ENCODE data around the gene ELFN2.

ELFN2 gene

DNA sequence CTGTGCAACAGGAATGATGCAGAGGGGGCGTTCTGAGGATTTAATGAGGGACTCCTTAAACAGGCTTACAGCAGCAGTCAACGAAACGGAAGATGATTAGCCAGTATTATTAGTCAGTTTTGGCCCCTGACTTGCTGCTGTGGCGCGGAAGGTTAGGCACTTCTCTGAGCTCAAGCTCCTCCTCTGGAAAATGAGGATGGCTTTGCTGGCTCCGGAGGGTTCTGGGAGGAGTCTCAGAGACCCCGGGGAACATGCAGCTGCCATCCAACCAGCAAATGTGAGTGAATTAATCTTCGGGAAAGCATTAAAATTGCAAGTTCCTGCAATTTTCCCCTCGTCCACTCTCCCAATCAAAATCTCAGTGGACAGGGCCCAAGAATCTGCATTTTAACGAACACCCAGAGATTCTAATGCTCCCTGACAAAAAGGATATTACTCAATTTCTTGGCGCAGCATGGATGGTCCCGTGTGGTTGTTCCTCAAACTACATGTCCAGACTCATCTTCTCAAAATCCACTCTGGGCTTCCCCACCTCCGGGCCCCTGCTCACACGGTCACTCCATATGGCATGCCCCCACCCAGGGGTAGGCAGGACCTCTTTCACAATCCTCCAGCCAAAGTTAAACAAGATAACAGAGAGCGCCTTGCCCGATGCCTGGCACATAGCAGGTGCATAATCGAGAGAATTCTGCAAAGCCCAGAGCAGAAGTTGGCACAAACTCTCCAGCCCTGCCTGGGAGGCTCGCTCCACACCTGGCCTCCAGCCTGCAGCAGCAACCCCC, 6.4 kb downstream of the ELFN2 start:
- TF ChIP-seq, protein P1, sequence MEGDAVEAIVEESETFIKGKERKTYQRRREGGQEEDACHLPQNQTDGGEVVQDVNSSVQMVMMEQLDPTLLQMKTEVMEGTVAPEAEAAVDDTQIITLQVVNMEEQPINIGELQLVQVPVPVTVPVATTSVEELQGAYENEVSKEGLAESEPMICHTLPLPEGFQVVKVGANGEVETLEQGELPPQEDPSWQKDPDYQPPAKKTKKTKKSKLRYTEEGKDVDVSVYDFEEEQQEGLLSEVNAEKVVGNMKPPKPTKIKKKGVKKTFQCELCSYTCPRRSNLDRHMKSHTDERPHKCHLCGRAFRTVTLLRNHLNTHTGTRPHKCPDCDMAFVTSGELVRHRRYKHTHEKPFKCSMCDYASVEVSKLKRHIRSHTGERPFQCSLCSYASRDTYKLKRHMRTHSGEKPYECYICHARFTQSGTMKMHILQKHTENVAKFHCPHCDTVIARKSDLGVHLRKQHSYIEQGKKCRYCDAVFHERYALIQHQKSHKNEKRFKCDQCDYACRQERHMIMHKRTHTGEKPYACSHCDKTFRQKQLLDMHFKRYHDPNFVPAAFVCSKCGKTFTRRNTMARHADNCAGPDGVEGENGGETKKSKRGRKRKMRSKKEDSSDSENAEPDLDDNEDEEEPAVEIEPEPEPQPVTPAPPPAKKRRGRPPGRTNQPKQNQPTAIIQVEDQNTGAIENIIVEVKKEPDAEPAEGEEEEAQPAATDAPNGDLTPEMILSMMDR (conservative IDR thresholded peaks at IDR 0.05; ENCODE audit: low read depth, low read length): peak; percentile 14
- DNase-seq (ENCODE audit: low read depth): peak; percentile 40
- H3K4me3 ChIP-seq (ENCODE audit: low read depth, low read length): peak overlapping the region; percentile 53

DNA sequence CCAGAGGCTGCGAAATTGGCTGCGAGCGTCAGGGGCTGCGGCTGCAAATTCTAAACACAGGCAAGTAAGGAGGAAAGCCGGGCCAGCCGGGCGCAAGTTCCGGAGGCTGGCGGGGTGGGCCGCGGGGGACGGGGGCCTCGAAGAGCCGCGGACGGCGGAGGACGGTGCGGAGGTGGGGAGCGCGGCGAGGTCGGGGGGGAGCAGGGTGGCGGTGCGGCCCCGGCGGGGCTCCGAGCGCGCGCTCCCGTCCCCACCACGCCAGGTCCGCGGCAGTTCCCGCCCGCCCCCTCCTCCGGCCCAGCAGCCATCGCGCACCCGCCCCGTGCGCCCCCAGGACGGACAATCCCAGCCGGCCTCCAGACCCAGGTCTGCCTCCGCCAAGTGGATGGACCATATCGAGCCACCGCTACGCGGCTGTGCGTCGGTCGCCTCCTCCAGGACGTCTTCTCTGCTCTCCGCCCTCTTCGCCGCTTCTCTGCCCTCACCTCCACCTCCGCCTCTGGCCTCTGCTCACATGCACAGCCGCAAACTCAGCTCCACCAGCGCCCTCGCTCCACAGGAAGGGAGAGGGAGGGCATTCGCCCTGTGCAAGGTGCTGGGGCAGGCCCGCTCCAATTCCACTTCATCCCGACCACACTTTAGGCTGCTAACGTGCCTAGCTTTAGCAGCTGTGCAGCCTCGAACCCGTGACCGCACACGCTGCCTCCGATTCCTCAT, 7.2 kb downstream of the ELFN2 start:
- TF ChIP-seq, protein P1 (conservative IDR thresholded peaks at IDR 0.05; ENCODE audit: low read depth, low read length): no peak
- peak overlapping the region; percentile 53 for H3K4me3 ChIP-seq (ENCODE audit: low read depth, low read length)
- DNase-seq (ENCODE audit: low read depth): no peak

DNA sequence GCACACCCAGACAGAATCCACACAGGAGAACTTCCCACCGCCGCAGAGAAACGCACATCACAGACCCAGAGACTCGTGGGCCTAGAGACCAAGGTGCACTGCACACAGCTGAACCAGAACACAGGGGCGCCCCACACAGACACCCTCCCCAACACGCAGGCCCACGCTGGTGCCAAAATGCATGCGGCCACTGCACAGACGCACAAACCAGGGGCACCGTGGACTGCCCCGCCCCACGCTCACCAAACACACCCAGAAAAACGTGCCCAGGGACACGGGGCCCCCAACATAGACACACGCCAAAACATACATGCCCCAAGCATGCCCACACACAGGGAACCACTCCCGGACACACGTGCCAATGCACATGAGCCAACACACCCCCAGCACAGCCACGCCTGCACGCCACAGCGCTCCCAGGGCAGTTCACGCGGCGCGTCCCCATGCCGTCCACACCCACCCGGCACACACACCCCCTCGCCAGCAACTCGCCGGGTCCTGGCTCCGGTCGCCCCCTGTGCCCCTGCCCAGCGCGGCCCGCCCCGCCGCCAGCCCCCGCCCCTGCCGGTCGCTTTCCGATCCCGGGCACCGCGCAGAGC, 7.8 kb downstream of the ELFN2 start:
- H3K4me3 ChIP-seq (ENCODE audit: low read depth, low read length): peak overlapping the region; percentile 53
- no peak for DNase-seq (ENCODE audit: low read depth)
- TF ChIP-seq, protein P1 (conservative IDR thresholded peaks at IDR 0.05; ENCODE audit: low read depth, low read length): no peak

DNA sequence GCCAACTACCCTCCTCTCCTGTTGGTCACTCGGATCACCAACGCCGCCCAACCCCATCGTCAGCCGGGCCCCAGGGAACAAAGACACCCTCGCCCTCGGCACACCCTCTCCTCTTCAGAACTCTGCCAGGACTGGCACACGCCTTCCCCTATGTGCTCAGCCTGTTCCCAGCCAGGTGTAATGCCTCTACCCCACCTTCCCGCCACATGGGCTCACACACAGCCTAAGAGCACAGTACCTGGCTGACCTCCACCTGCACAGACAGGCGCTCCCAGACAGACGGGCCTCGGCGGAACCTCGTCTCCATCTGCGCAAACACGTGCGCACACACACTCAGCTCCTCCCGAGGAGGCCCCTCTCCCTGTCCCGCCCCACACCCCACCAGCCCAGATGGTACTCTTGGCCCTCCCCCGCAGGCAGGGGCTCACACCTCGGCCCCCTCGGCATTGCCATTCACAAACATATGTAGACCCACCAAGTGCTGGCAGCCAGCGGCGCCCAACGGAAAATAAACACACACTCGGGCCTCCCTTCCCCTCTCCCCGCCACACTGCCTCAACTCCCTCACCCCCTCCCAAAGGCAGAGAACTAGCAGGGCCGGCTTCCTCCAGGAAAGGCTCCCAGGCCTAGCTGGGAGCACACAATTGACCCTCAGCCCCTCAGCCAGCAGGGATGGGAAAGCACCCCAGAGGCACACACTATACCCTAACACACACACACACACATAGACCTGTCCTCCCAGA, 8.5 kb downstream of the ELFN2 start:
- TF ChIP-seq, protein P1 (conservative IDR thresholded peaks at IDR 0.05; ENCODE audit: low read depth, low read length): no peak
- no peak overlapping the region for H3K4me3 ChIP-seq (ENCODE audit: low read depth, low read length)
- no peak for DNase-seq (ENCODE audit: low read depth)

DNA sequence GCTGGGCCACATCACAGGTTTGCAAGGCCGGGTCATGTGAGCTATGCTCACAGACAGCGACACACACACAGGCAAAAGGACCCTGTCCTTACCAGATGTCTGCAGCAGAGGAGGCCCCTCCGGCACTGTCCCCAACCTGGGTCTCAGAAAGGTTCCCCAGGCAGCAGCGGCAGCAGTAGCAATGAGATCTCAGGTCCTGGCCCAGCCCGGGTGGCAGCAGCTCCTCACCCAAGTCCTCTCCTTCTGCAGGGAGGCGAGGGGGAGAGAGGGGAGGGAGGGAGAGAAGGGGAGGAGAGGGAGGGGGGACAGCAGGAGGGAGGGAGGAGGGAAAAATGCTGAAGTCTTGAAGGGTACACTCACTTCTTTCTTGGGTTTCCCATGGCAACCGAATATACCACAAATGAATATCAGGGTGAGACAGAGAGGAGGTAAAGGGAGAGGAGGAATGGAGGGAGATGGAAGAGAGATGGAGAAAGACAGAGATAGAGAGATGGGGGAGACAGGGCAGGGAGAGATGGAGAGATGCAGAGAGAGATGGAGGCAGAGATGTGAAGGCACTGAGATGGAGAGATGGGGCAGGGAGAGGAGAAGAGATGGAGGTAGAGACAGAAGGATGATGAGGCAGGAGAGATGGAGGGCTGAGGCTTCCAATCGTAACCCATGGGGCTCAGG, 9.5 kb downstream of the ELFN2 start:
- DNase-seq (ENCODE audit: low read depth): no peak
- no peak overlapping the region for H3K4me3 ChIP-seq (ENCODE audit: low read depth, low read length)
- TF ChIP-seq, protein P1 (conservative IDR thresholded peaks at IDR 0.05; ENCODE audit: low read depth, low read length): no peak

DNA sequence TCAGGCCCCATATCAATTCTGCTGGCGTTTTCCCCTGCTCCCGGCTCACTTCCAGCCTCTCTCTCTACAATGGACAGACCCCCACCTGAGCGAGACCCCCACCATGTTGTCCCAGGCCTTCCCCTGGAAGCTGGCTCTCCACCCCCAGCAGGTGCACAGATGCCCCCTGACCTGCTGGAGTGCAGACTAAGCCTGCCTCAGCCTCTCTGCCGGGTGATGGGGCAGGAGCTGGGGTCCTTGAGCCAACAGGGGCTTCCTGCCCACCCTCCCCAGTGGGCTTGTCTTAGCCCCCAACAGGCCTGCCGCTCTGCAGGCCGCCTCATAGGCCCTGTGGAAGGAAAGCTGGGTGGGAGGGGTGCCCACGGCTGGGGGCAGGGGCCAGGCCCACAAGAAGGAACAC, 10.0 kb downstream of the ELFN2 start:
- TF ChIP-seq, protein P1 (conservative IDR thresholded peaks at IDR 0.05; ENCODE audit: low read depth, low read length): no peak
- DNase-seq (ENCODE audit: low read depth): no peak
- no peak overlapping the region for H3K4me3 ChIP-seq (ENCODE audit: low read depth, low read length)

Measured in choroid plexus epithelial cell (primary cell).